NCI-H2029 (cell line): ENCODE measurements around the gene SLC39A9.

Experiments
- DNase-seq: peaks from one replicate; lab custom pipeline; 2025; lab: John Stamatoyannopoulos, UW

The SLC39A9 gene

GRCh38 chr14:69398053-69398817 lies at the start of gene SLC39A9, which contains the start of gene ERH:
Gene SLC39A9, plus strand, starts transcription at chr14:69398692. Its CDS starts 678 bp downstream, at chr14:69399370.
Gene ERH, minus strand, starts transcription at chr14:69398299. Its CDS starts 66 bp downstream, at chr14:69398233.
- peak; percentile 88 for DNase-seq

- DNase-seq, result no peak
Measured at GRCh38 chr14:69349091-69349777, 49.3 kb upstream of the SLC39A9 start.

GRCh38 chr14:69350892-69351291 lies 47.6 kb upstream of the SLC39A9 start:
- no peak for DNase-seq

GRCh38 chr14:69351385-69351784 lies 47.1 kb upstream of the SLC39A9 start:
- no peak for DNase-seq

- no peak for DNase-seq
Measured at GRCh38 chr14:69351911-69352310, 46.6 kb upstream of the SLC39A9 start.

- no peak for DNase-seq
Measured at GRCh38 chr14:69353168-69353567, 45.3 kb upstream of the SLC39A9 start.

- no peak for DNase-seq
Measured at GRCh38 chr14:69354383-69355153, 43.9 kb upstream of the SLC39A9 start.

GRCh38 chr14:69355154-69355597 lies 43.3 kb upstream of the SLC39A9 start:
- DNase-seq, result no peak

GRCh38 chr14:69355607-69356281 lies 42.7 kb upstream of the SLC39A9 start:
- DNase-seq, result no peak

- DNase-seq, result no peak
Measured at GRCh38 chr14:69356903-69357543, 41.5 kb upstream of the SLC39A9 start.

- DNase-seq, result no peak
Measured at GRCh38 chr14:69357544-69358200, 40.8 kb upstream of the SLC39A9 start.

- DNase-seq, result no peak
Measured at GRCh38 chr14:69358233-69358963, 40.1 kb upstream of the SLC39A9 start.

GRCh38 chr14:69358966-69359365 lies 39.5 kb upstream of the SLC39A9 start:
- no peak for DNase-seq

GRCh38 chr14:69360438-69361108 lies 37.9 kb upstream of the SLC39A9 start:
- no peak for DNase-seq

- no peak for DNase-seq
Measured at GRCh38 chr14:69363055-69363454, 35.4 kb upstream of the SLC39A9 start.

- no peak for DNase-seq
Measured at GRCh38 chr14:69363964-69364363, 34.5 kb upstream of the SLC39A9 start.

- DNase-seq, result no peak
Measured at GRCh38 chr14:69364378-69364777, 34.1 kb upstream of the SLC39A9 start.

- no peak for DNase-seq
Measured at GRCh38 chr14:69366069-69366468, 32.4 kb upstream of the SLC39A9 start.

GRCh38 chr14:69366761-69367160 lies 31.7 kb upstream of the SLC39A9 start:
- no peak for DNase-seq

GRCh38 chr14:69368381-69368780 lies 30.1 kb upstream of the SLC39A9 start:
- DNase-seq, result no peak
